Hepatocyte (in vitro differentiated cells): ENCODE data around the gene EFL1.

Experiments
- EZH2 ChIP-seq: fragments of 200-600 bp; sonication (generic); IDR thresholded peaks from 2 replicates; pipeline ENCODE4 v1.6.1; 2016; ENCODE audit warnings: antibody characterized with exemption, mild to moderate bottlenecking, borderline replicate concordance
- TF ChIP-seq, protein P1 (sequence below): fragments of 200-600 bp; sonication (generic); IDR thresholded peaks from 2 replicates; pipeline ENCODE4 v1.5.1; 2016; ENCODE audit warnings: antibody characterized with exemption, mild to moderate bottlenecking; ENCODE audit not compliant: poor library complexity

GRCh38 chr15:82184776-82185175 lies 77.8 kb downstream of the EFL1 start:
- TF ChIP-seq, protein P1, sequence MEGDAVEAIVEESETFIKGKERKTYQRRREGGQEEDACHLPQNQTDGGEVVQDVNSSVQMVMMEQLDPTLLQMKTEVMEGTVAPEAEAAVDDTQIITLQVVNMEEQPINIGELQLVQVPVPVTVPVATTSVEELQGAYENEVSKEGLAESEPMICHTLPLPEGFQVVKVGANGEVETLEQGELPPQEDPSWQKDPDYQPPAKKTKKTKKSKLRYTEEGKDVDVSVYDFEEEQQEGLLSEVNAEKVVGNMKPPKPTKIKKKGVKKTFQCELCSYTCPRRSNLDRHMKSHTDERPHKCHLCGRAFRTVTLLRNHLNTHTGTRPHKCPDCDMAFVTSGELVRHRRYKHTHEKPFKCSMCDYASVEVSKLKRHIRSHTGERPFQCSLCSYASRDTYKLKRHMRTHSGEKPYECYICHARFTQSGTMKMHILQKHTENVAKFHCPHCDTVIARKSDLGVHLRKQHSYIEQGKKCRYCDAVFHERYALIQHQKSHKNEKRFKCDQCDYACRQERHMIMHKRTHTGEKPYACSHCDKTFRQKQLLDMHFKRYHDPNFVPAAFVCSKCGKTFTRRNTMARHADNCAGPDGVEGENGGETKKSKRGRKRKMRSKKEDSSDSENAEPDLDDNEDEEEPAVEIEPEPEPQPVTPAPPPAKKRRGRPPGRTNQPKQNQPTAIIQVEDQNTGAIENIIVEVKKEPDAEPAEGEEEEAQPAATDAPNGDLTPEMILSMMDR = no peak
- no peak for TF ChIP-seq EZH2
